ENCODE results near the gene SDCCAG8.

Gene SDCCAG8

DNA sequence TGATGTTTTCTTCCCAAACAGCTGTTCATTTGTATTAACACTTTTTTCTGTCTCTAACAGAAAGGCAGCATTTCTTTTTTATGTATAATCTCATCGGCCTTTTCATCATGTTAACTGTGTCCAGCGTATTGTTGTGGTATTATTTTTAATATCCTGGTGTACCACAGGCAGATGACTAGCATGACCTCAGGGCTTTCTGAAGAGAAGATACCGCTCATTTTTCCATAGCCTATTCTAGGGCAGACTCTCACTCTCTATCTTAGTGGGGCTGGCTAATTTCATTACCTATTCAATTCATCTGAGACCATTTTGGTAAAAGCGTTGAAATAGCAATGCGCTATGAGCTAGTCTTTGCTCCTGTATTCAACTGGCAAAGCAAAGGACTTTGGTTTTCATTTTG is 209.9 kb downstream of the SDCCAG8 start:
- peak; percentile 11 for DNase-seq

DNA sequence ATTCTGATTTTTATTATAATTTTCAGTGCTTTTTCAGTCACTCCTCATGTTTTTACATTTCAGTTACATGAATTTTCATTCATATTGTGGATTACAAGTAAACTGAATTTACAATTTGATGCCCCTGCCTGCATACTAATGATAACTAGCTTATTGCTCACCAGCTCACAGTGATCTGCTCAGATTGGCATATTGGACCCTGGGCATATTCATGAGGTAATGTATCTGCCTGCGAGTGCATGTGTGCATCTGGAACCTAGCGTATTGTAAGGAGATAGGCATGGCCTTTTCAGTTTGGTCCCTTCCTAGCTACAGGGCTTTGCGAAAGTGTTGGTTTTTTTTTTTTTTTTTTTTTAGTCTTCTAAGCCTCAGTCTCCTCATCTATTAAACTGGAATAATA is 213.7 kb downstream of the SDCCAG8 start:
- DNase-seq = no peak

DNA sequence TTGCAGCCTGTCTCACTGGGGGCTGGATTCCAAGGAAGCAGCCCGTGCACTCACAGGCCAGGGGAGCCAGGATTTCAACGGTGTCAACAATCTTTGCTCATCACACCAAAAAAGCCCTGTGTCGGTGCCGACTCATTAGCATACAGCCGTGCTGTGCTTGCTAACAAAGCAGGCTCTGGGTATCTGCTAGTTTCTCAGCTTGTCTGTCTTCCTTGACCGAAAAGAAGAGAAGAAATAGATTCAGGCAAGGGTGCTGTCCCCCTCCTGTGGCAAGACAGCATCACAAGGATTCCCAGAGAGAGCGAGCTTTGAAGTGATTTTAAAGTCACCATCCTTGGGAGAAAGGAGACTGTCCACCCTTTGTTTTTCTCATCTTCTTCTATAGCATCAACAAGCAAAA is 214.7 kb downstream of the SDCCAG8 start:
- no peak for DNase-seq

DNA sequence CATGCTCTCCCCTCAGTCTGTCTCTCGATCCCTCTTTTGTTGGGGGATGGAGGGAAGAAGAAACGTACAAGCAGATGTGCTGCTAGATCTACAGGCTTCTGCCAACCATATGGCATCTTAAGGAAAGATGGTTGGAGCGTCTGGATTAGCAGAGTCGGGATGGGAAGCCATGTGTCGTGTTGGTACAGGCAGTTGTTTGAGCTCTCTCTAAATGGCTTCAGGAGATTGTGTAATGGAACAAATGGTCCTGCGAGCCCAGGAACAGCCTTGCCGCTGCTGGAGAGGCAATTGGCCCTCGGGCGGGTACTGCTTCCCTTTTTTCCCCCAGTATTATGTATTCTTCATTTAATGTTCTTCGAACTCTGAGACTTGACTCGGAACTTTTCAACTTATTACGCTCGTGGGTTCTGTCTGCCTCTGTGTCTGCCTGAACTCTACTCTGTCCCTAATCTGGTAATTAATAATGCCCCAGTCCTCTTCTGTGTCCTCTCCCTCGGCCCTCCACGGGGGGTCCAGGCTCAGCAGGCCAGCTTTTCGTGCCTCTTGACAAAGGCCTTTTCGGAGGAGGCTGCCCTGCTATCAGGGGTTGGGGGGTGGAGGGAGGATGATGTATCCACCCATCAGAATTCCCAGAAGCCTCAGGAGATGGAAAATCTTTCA is 215.3 kb downstream of the SDCCAG8 start:
- no peak for DNase-seq

DNA sequence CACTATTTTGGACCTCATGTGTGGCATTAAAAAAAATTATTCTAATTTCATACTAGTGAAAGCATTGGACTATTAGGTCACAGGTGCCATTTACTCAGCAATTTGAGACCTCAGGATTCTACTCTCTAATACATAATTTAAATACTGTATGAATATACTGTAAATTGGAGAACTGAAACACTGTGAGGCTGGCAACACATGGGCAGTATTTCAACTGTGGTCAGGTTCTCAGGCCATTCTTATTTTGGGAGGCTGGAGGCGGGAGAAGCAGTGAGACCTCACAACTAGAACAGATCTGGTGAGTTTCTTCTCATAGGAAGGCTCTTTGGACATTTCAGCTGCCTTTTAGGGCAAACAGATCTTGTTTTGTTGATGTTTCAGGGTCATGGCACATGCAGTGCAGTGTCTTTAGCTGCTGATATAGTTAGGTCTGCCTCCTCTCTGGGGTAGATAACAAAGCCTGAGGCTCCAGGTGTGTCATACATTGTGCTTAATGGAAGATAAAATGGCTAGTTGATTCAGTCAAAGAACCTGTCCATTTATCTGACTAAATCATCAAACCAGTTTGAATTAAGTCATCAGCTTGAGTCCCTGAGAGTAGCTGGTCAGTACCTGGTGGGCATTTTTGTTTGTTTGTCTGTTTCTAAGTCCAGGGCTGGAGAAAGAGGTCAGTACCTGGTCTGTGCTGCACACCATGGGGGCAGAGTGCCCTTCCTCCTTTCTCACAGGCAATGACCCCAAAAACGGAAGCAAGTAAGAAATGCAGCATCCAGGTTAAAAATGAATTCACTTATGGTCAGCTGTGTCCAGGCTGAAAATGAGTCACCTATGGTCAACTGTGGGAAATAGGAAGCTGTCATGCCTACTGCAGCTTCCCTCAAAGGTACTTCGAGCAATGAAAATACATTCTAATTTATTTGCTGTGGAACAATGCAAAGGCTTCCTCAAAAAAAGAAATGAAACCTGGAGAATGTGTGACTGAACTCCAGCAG is 216.2 kb downstream of the SDCCAG8 start:
- no peak for DNase-seq

DNA sequence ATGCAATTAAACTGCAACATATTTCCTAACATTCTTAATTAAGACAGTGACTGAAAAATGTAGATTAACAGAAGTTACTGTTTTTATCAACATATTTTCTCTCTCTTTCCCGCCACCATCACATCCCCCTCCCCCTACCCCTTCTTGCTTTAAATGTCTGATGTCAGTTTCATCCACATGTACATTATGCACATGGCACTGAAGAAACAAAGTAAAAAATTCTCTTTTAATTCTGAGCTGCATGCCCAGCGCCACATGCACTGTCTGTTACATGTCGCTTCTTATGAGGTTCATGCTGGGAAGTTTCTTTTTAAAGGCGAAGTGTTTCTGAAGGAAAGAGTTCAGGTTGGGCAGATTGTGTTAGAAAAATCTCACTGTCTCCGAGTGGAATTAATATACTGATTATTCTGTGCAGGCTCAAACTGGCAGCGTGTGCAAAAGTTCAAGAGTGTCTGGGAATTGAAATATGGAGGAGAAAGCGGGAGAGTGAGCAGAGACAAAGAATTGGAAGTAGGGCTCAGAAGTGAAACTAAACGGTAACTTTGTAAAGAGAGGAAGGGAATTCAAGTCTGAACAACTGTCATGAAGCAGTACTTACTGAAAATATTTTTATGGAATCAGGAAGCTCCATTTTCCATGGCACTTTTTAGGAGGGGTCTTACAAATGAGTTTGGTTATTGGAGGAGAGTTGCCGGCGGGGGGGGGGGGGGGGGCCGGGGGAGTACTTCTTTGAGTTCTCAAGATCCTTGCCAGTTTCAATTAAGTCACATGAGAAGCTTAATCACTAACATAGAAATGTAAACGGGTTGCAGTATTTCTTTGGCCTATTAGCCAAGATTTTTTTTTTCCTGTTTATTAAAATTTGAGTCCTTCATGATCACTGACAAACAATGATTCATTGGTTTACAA is 217.6 kb downstream of the SDCCAG8 start:
- DNase-seq = no peak

DNA sequence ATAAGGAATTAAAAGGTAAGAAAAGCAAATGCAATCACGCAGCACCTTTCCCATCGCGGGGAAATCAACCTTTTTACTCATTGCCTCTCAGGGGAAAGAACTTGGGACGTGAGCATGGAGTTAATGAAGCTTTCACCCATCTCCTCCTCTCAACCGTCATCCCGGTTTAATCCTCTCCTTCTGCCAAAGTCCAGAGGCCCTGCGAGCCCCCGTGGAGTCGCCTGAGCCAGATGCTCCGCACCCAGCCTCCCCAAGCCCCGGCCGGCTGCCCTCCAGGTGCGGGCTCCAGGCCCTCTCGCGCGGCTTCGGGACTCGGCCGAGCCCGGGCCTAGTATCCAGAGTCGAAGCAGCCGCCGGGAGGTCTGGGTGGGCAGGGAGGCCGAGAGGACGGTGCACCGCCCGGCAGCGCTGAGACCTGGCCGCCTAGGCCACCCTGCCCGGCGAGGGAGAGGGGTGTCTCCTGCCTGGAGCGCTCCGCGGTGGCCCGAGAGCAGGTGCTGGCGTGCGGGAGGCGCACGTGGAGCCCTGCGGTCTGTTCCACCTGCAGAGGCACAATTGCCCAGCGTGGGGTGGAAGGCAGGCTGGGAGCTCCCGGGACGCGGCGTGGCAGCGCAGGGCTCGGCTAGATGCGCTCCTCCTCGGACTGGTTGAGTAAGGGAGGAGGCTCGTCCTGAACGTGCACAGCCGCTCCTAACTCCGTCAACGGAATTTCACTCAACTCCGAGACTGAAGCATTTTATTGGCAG is 218.5 kb downstream of the SDCCAG8 start:
- DNase-seq = no peak

DNA sequence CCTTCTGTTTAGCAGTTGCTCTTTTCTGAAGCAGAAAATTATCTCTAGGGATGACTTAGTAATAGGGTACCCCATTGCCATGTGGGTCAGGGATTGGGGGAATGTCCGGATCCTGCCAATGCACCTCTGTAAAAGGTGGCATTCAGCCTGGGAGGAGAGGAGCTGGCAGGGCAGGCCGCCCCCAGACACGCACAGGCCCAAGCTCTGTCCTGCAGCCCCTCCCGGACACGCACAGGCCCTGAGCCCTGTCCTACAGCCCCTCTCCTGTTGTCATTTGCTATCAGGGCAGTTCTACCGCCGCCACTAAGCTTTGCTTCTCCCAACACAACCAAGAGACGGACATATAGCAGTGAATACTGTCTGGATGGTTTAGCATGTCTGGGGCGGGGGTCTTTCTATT is 219.1 kb downstream of the SDCCAG8 start:
- DNase-seq = no peak

DNA sequence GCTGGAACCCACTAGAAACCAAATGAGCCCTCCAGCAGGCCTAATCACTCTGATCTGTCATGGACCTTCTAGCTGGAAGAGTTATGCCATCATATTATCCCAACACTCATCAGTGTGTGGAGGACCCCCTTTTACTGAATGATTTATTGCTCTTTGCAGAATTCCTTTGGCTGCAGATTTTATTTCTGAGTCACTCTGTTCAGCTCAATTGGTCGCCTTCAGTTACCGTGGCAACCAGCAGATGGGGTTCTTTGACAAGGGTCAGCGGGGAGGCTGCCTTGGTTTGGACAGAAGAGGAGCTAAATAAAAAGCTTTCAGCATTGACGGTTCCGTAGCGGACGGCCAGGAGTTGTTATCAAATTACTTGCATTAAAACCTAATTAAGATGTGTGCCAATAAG is 220.1 kb downstream of the SDCCAG8 start:
- no peak for DNase-seq

DNA sequence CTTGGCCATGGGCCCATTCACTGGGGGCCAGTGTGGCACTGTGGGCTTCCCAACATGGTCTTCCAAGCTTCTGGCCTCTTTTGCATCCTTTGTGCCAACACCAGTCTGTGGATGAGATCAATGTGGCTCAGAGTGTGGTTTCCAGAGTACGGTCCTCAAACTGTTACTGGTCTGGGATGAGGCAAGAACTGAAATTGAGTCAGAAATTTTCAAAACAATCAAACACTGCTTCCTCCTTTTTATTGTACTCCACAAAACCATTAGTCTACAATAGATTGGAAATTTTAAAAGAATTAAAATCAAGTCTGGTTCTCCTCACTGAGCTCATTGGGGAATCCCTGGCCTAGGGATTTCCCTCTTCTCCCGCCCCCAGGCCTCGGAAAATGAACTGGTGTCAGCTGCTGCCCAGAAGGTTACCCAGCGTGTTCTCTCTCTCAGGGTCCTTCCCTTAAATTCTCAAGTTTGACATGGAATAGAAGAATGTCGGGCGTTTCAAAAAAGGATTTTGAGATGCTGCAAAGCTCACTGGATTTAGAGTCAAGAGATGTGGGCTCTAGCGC is 222.0 kb downstream of the SDCCAG8 start:
- no peak for DNase-seq

DNA sequence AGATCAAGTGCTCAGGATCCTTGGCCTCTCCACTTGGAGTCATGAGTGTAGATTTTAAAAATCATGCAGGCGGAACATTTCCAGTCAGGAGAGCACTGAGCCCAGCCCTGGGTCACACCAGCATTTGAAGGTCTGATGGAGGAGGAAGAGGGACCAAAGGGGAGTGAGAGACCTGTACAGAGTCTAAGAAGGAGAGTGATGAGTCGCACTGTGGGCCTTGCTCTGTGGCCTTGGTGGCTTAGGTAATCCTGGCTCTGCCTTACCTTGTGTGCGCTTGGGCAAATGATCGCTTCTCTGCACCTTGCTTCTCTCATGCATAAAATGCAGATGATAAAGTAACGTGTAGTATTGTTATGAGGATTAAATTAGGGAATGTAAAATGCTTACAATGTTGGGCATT is 225.3 kb downstream of the SDCCAG8 start:
- DNase-seq = no peak

DNA sequence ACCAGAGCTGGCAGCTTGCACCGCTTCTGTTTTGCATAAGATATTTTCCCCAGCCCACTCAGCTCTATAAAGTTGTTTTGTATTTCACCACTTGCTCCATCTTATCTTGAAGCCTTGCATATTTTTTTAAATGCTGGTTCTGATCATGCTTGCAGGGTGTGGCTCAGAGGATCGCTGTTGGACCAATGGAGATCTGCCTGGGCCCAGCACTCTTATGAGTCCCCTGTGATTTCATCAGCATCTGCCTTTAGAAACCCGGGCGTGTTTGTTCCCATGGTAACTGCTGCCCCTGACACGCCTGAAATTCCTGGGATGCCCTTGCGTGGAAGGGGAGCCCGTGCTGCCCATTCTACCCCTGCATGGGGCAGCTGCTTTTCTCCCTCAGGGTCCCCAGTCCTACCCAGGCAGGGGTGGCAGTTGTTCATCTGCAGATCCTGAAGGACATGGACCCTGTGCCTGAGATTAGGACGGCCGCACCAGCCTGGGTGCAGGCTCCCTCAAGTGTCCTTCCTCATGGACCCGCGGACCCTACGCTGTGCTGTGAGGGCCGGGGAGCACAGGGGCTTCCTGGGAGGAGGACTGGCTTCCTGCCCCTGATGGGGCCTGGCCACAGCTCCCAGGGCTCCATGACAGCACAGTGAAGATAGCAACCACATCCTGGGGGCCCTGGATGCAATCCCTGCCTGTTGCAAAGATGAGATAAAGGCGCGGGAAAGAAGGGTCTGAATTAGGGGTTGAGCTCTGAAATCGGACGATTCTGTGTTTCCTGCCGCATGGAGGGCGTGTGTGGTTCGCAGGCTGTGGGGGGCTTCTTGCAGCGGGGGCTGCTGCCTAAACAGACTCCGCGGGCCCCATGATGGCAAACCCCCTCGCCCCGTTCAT is 226.5 kb downstream of the SDCCAG8 start:
- no peak for DNase-seq

DNA sequence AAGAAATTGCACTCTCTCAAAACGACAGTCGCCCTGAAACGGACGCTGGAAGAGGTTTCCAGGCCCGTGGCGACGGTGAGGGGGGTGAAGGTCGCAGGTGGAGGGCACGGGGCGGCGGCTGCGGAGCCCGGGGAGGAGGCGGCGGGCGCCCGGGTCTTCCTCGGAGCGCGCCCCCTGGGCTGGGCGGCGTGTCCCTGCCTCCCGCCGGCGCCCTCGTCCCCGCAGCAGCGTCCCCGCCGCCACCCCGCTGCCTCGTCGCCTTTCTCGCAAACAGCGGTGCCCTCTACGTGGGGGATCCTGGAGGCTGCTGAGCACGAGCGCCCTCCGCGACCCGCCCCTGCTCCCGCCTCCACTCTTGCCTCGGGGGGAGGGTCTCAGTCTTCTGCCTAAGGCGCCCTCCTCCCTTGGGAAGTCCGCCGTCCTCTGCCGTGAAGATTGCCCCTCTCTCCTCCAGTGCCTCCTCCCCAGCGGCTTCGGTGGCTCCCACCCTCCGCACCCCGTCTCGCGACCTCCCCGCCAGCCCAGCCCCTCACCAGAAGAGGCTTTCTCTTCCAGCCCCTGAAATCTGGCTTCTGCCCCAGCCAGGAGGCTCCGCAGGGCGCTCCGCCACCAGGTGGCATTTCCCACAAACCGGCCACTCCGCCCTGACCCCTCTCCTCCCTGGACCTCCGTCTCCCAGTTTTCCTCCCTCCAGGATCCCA is 227.4 kb downstream of the SDCCAG8 start:
- no peak for DNase-seq

DNA sequence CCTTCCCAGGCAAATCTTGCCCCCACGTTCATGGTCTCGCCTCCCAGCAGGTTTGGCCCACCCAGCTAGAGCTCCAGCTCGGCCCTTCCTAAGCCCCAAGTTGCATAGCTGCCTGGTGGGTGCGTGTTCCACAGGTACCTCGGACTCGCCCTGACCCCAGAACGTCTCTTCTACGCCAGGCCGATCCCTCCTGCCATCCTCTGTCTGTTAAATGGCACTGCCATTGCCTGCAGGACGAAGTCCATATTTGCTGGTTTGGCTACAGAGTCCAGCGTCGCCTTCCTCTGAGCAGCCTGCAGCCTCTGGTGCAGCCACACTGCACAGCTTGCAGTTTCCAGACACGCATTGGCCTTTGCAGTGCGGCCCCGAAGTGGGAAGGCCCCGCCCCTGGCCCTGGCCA is 228.1 kb downstream of the SDCCAG8 start:
- no peak for DNase-seq

DNA sequence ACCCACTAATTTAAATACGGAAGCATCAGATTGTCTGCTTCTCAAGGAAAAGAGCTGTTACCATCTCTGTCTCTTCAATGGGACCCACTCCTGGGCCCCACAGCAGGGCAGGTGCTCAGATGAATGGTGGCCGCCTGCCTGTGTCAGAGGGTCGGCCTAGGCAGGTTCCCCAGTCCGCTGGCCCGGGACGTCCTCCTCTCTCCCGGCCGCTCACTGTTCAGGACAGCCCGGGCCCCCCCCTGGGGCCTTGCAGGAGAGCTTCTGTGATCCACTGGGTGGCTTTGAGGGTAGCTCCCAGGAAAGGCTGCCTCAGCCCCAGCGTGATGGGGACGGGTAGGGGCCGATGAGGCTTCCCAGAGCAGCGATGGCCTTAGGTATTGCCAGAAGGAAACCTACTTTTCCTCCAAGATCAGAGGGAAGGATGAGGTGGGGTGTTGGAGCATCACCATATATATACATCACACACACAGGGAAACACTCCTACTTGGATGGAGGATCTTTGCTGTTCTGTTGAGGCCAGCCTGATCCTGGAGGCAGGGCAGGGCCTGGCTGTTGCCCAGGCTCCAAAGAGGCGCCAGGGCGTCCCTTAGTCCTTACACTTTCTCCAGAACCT is 231.3 kb downstream of the SDCCAG8 start:
- DNase-seq = no peak

DNA sequence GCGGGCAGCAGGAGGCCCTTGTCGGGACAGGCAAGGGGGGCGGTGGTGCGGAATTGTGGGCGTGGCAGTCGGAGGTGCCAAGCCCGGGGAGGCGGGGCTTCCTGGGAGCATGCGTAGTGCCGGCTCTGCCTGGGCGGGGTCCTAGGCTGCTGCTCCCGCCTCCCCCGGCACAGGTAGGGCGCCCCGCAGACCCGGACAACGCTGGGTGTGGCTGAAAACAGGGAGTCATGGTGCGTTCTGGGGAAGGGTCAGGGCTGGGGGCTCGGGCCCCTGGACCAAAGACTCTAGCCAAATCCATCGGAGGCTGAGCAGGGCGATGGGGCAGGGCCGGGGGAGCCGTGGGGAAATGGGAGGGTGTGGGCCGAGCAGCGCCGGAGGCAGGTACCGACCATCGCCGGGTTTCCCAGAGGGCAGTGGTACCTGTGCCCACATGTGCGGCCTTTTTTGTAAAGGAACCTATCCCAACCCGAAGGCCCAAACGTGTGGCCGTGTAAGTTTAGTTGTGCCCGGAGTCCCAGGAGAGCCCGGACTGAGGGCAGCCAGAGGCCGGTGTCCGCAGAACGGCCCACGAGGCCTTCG is 231.9 kb downstream of the SDCCAG8 start:
- no peak for DNase-seq

DNA sequence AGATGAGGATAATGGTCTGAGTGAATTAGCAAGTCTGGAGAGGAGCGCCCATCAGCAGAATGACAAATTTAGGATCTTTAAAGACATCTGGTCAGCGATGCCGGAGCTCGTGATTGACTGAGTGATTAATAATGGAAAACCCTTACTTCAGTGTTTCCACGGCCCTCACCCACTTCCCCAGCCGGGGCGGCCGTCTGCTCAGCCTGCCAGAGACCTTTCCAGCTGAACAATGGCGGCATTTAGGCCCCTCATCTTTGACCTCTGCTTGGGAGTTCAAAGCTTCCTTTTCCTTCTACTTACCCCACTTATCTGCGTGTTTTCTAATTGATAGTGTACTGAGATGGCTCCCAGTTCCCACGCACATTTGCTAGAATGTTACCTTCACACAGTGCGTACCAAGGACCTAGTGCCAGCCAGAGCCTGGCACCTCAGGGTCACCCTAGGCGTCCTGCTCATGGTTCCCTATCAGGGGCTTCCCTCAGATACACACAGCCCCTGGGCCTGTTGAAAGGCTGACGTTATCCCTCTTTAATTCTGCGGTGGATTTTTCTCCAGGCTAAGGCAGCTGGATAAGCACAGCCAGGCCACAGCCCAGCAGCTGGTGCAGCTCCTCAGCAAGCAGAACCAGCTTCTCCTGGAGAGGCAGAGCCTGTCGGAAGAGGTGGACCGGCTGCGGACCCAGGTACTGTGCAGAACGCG is 232.8 kb downstream of the SDCCAG8 start:
- no peak for DNase-seq

DNA sequence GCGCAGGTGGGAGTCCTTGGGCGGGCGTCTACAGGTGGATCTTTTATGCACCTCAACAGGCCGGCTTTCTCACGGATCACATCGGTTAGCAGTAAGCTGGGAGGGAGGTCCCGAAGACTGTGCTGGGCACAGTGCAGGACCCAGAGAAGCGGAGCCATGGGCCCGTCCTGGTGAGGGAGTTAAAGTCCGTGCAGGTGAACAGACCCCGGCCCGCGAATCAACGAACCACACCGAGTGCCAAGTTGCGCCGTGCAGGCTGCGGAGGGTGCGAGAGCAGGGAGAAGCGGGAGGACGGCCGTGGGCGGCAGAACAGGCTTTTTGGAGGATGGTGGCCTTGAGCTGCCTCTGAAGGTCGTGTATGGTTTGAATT is 233.3 kb downstream of the SDCCAG8 start:
- no peak for DNase-seq
